ENCODE measurements around the gene TM9SF1.

DNA sequence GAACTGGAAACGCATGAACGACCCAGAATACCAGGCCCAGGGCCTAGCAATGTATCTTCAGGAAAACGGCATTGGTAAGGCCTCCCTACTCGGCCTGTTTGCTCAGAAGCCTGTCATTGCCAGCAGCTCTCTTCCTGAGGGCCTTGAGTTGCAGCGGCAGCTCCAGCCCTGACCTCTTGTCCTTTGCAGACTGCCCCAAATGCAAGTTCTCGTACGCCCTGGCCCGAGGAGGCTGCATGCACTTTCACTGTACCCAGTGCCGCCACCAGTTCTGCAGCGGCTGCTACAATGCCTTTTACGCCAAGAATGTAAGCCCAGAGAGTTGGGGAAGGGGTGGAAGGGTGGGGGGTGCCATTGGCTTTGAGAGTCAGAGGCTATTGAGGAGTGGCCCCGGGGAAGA, 37.9 kb downstream of the TM9SF1 start:
- TF ChIP-seq CTCF (conservative IDR thresholded peaks at IDR 0.05; ENCODE audit: low read depth in 2 of 2), result no peak
- no peak for TF ChIP-seq POLR2AphosphoS5 (IDR thresholded peaks at IDR 0.05; ENCODE audit: low read depth)
- no peak for TF ChIP-seq ETS1 (IDR thresholded peaks at IDR 0.05)

Data from GM23338 (cell line).